Measurements from ENCODE around the gene NCKAP5L. TPM values are rescaled to one million over a fixed set of nuclear protein-coding genes. Genes with fewer than 3 reads are reported as not detected.
A peak's percentile ranks its signal among the peaks of the same experiment; 100 is the strongest.

The NCKAP5L gene
- total and polyA plus RNA-seq, 3 donors from 2014 or later: 22.0 to 79.7 (median 63.5) TPM

DNA sequence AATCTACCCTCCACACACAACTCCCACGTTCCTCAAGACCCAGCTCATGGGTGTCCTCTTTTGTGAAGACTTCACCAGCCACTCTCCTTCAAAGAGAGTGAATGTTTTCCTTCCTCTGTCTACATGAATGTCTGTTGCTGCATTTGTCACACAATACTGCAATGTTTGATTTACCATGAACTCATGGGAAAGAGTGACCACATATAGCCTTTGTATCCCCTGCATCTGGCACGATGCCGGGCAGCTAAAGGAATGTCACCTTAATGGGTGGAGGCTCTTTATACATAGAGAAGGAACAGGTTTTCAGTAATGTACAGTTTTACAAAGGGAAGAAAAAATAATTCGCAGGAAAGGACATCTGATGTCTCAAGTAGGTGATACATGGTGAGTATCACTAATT, 26.8 kb upstream of the NCKAP5L start:
- no peaks in the 10 kb centered on the region for H3K4me1 ChIP-seq
- no peak for TF ChIP-seq POLR2A (IDR thresholded peaks at IDR 0.05)
- TF ChIP-seq, protein P1, sequence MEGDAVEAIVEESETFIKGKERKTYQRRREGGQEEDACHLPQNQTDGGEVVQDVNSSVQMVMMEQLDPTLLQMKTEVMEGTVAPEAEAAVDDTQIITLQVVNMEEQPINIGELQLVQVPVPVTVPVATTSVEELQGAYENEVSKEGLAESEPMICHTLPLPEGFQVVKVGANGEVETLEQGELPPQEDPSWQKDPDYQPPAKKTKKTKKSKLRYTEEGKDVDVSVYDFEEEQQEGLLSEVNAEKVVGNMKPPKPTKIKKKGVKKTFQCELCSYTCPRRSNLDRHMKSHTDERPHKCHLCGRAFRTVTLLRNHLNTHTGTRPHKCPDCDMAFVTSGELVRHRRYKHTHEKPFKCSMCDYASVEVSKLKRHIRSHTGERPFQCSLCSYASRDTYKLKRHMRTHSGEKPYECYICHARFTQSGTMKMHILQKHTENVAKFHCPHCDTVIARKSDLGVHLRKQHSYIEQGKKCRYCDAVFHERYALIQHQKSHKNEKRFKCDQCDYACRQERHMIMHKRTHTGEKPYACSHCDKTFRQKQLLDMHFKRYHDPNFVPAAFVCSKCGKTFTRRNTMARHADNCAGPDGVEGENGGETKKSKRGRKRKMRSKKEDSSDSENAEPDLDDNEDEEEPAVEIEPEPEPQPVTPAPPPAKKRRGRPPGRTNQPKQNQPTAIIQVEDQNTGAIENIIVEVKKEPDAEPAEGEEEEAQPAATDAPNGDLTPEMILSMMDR (IDR thresholded peaks at IDR 0.05): no peak
- no peaks in the 10 kb centered on the region for H3K36me3 ChIP-seq (ENCODE audit: low read depth, missing control alignments)
- H3K9me3 ChIP-seq: no peaks in the 10 kb centered on the region
- no peaks in the 10 kb centered on the region for H3K27me3 ChIP-seq
- H3K4me3 ChIP-seq: no peak overlapping the region
- DNase-seq: no peak
- WGBS, 2 donors: 87 to 97% methylated on average over 4 of the region's 4 CpGs
- intact Hi-C loops (cut with DNase I; ENCODE audit: low total_unique reads): no loop called here
- no peak overlapping the region for H3K27ac ChIP-seq

DNA sequence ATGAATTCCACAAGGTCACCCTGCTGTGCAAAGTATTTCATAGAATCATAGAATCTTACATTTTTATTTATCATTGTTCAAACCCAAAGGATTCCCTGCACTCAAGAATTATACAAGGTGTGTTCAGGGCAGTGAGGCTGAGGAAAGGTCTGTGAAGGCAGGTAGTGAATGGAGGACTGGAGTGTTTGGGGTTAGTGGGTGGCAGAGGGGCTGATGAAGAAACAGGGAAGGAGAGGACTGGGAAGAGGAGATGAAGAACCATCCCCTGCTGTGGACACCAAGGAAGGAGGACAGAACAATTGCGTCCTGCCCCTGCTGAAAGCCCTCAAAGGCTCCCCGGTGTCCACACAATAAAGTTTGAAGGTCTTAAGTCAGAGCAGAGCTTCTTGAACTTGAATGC, 25.5 kb upstream of the NCKAP5L start:
- Histone ChIP-seq H3K4me3 (no peak overlapping the region), H3K9me3 (no peaks in the 10 kb centered on the region), H3K27ac (no peak overlapping the region), H3K4me1 (no peaks in the 10 kb centered on the region), H3K27me3 (no peaks in the 10 kb centered on the region), H3K36me3 (ENCODE audit: low read depth, missing control alignments) (no peaks in the 10 kb centered on the region)
- TF ChIP-seq POLR2A (IDR thresholded peaks at IDR 0.05): no peak
- no peak for DNase-seq
- intact Hi-C loops (cut with DNase I; ENCODE audit: low total_unique reads): no loop called here
- 84 to 85% methylated on average over 2 of the region's 2 CpGs for WGBS, 2 donors

DNA sequence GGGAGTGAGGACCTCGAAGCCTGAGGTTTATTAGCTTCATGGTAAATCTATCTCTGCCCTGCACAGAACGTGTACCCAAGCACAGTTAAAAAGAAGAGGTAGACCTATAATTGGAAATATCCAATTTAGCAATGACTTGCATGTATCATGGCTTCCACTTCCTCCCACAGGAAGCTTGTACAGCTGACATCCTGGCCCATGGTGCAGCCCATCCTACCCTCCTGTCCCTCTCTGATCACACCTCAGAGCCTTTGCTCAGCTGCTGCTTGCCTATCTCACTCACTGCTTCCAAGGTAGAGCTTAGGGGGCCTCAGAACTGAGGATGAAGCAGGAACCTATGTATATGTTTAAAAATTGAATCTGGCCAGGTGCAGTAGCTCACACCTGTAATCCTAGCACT, 18.9 kb upstream of the NCKAP5L start:
- intact Hi-C loops (cut with DNase I; ENCODE audit: low total_unique reads): no loop called here
- Histone ChIP-seq H3K27ac (no peak overlapping the region), H3K4me1 (peaks cover 6% of the 10 kb centered on the region), H3K4me3 (no peak overlapping the region), H3K9me3 (no peaks in the 10 kb centered on the region), H3K36me3 (ENCODE audit: low read depth, missing control alignments) (no peaks in the 10 kb centered on the region), H3K27me3 (no peaks in the 10 kb centered on the region)
- 52 to 69% methylated on average over 2 of the region's 2 CpGs for WGBS, 2 donors
- no peak for DNase-seq
- TF ChIP-seq, protein P1 (IDR thresholded peaks at IDR 0.05): no peak
- no peak for TF ChIP-seq POLR2A (IDR thresholded peaks at IDR 0.05)

DNA sequence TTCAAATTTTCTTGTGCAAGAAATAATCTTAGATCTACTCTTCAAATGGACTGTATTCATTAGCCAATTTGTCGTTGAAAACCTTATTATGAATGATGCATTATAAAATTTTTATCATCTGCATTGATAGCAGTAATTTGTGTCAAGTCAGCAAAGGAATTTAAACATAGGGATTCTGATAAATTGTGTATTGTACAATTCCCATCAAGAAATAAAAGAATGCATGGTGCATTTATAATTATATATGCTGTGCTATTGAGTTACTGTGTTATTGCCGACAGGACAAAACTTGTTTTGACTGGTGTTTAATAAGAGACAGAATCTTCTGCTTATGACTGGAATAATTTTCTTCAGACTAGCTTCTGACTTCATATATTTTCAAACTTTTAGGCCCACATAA, 17.8 kb upstream of the NCKAP5L start:
- Histone ChIP-seq H3K4me1 (peaks cover 15% of the 10 kb centered on the region), H3K27me3 (no peaks in the 10 kb centered on the region), H3K27ac (no peak overlapping the region), H3K4me3 (no peak overlapping the region), H3K36me3 (ENCODE audit: low read depth, missing control alignments) (no peaks in the 10 kb centered on the region), H3K9me3 (no peaks in the 10 kb centered on the region)
- intact Hi-C loops (cut with DNase I; ENCODE audit: low total_unique reads): no loop called here
- 69 to 75% methylated on average over 2 of the region's 2 CpGs for WGBS, 2 donors
- DNase-seq: no peak
- TF ChIP-seq, protein P1 (IDR thresholded peaks at IDR 0.05): no peak
- TF ChIP-seq POLR2A (IDR thresholded peaks at IDR 0.05): no peak

DNA sequence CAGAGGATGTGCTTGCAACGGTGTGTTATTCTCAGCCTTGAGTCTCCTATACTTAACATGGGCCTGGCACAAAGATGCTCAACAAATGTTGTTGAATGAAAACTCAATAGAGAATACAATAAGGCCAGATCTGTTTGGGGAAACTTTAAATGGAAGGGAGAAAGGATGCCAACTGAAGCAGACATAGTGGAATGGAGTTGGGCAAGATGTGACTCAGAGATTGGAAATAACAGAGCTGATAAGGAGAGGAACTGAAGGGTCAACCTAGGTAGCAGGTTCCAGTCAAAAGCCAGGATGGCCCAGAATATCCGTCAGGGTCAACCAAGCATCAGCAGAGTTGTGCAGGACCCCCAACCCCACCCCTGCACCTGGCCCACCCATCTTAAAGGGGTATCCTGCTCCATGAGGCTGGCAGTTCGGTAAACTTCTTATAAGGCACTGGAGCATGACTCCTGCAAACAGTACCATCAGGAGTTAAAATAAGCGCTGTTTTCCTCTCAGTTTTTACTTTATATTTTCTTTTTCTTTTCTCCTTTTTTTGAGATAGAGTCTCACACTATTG, 15.7 kb upstream of the NCKAP5L start:
- no peaks in the 10 kb centered on the region for H3K9me3 ChIP-seq
- DNase-seq: no peak
- no peak for TF ChIP-seq POLR2A (IDR thresholded peaks at IDR 0.05)
- TF ChIP-seq, protein P1 (IDR thresholded peaks at IDR 0.05): no peak
- H3K36me3 ChIP-seq (ENCODE audit: low read depth, missing control alignments): no peaks in the 10 kb centered on the region
- peak overlapping the region in 1 of 2 donors; percentile 93 for H3K4me3 ChIP-seq
- H3K27ac ChIP-seq: no peak overlapping the region
- H3K27me3 ChIP-seq: no peaks in the 10 kb centered on the region
- H3K4me1 ChIP-seq: peaks cover 15% of the 10 kb centered on the region
- WGBS, 2 donors: 73 to 77% methylated on average over 4 of the region's 4 CpGs
- intact Hi-C loops (cut with DNase I; ENCODE audit: low total_unique reads): no loop called here

All from testis (tissue), 3 donors.